ENCODE results near the gene IL4. TPM values are rescaled to one million over a fixed set of nuclear protein-coding genes. Genes with fewer than 3 reads are reported as not detected.

Gene IL4
- total RNA-seq, 4 donors from 2014 or later = not detected

GRCh38 chr5:132657676-132658380 is 16.0 kb upstream of the IL4 start, which contains the start of gene IL13:
Gene IL13, plus strand, starts transcription at chr5:132658173. Its CDS starts 14 bp downstream, at chr5:132658187.
- H3K36me3 ChIP-seq = no peaks in the 10 kb centered on the region
- H3K4me3 ChIP-seq = no peak within 1 kb of the TSS
- TF ChIP-seq POLR2A (IDR thresholded peaks at IDR 0.05) (no peak), CTCF (IDR thresholded peaks at IDR 0.05) (no peak)
- no peaks in the 10 kb centered on the region for H3K9me3 ChIP-seq
- no peak for DNase-seq
- H3K4me1 ChIP-seq = peaks cover 8 to 15% (median 10%) of the 10 kb centered on the region in 3 donors
- WGBS, 2 donors = 94 to 100% methylated on average over 11 of the region's 12 CpGs
- H3K27me3 ChIP-seq = peaks cover 0 to 49% (median 7%) of the 10 kb centered on the region in 4 donors
- no peak within 1 kb of the TSS for H3K27ac ChIP-seq
- intact Hi-C loops (cut with DNase I) = no loop called here

- 72 to 90% methylated on average over 4 to 7 of the region's 9 CpGs for WGBS, 2 donors
- Histone ChIP-seq H3K4me1 (peaks cover 8 to 15% (median 10%) of the 10 kb centered on the region in 3 donors), H3K36me3 (no peaks in the 10 kb centered on the region), H3K4me3 (no peak overlapping the region), H3K27ac (no peak overlapping the region), H3K9me3 (no peaks in the 10 kb centered on the region), H3K27me3 (peaks cover 0 to 41% (median 7%) of the 10 kb centered on the region in 4 donors)
- no peak for TF ChIP-seq POLR2A (IDR thresholded peaks at IDR 0.05)
- TF ChIP-seq CTCF (IDR thresholded peaks at IDR 0.05) = no peak
- intact Hi-C loops (cut with DNase I) = no loop called here
- DNase-seq = no peak
Measured at GRCh38 chr5:132658381-132659302, 15.1 kb upstream of the IL4 start.

- H3K4me1 ChIP-seq = peaks cover 8 to 15% (median 10%) of the 10 kb centered on the region in 3 donors
- WGBS, 2 donors = 82 to 85% methylated on average over 14 to 15 of the region's 23 CpGs
- no peak for DNase-seq
Measured at GRCh38 chr5:132659598-132660493, 13.9 kb upstream of the IL4 start.

More at GRCh38 chr5:132659598-132660493, 13.9 kb upstream of the IL4 start:
- no peaks in the 10 kb centered on the region for H3K36me3 ChIP-seq
- no peaks in the 10 kb centered on the region for H3K9me3 ChIP-seq
- intact Hi-C loops (cut with DNase I) = no loop called here
- peaks cover 0 to 29% (median 7%) of the 10 kb centered on the region in 4 donors for H3K27me3 ChIP-seq
- TF ChIP-seq POLR2A (IDR thresholded peaks at IDR 0.05) = no peak
- no peak for TF ChIP-seq CTCF (IDR thresholded peaks at IDR 0.05)
- no peak overlapping the region for H3K27ac ChIP-seq
- H3K4me3 ChIP-seq = no peak overlapping the region

Measured in esophagus squamous epithelium (tissue), 5 donors.